OCI-LY3 (cell line): Measurements from ENCODE around the gene GC.

Experiments used
- CTCF ChIP-seq: fragments of 200-600, 300-600 bp; sonication (generic); IDR thresholded peaks from 2 replicates; pipeline ENCODE4 v1.5.1; 2014; ENCODE audit warnings: antibody characterized with exemption, low read length, low read depth
- EZH2phosphoT487 ChIP-seq: fragments of 200-600 bp; shearing (Covaris generic); IDR thresholded peaks from 2 replicates; pipeline ENCODE4 v1.6.1; 2018; ENCODE audit warnings: antibody characterized with exemption, mixed run types, low read depth

GRCh38 chr4:71692963-71693362 is 90.9 kb downstream of the GC start:
- TF ChIP-seq CTCF (no peak), EZH2phosphoT487 (no peak)
